GM23338 (cell line): ENCODE results near the gene ACSF3.

Experiments
- CREB1 ChIP-seq: fragments of 250-450 bp; sonication (Bioruptor Pico); IDR thresholded peaks from 2 replicates; pipeline ENCODE4 v1.5.0; 2020; ENCODE audit warnings: low read depth, mild to moderate bottlenecking, moderate library complexity
- ETS1 ChIP-seq: IDR thresholded peaks from 2 replicates; pipeline ENCODE4 v1.6.1; 2016; ENCODE audit warnings: antibody characterized with exemption
- EZH2 ChIP-seq: fragments of 200-600 bp; sonication (generic); IDR thresholded peaks from one replicate; pipeline ENCODE4 v1.8.0; 2017; ENCODE audit warnings: antibody characterized with exemption, mild to moderate bottlenecking, low read depth; ENCODE audit not compliant: unreplicated experiment
- EZH2phosphoT487 ChIP-seq: fragments of 200-600 bp; sonication (generic); IDR thresholded peaks from one replicate; pipeline ENCODE4 v1.8.1; 2018; ENCODE audit warnings: antibody characterized with exemption; ENCODE audit not compliant: unreplicated experiment
- JUNB ChIP-seq: IDR thresholded peaks from one replicate; pipeline ENCODE4 v1.6.1; 2016; ENCODE audit warnings: antibody characterized with exemption; ENCODE audit not compliant: unreplicated experiment
- POLR2AphosphoS5 ChIP-seq: IDR thresholded peaks from 2 replicates; pipeline ENCODE4 v1.6.1; 2016; ENCODE audit warnings: antibody characterized with exemption, low read depth
- REST ChIP-seq: IDR thresholded peaks from one replicate; pipeline ENCODE4 v1.6.1; 2018; ENCODE audit warnings: antibody characterized with exemption; ENCODE audit not compliant: unreplicated experiment
- ZNF114 ChIP-seq: fragments of 250-450 bp; sonication (Bioruptor Pico); IDR thresholded peaks from 2 replicates; pipeline ENCODE4 v1.5.0; 2020; ENCODE audit warnings: mild to moderate bottlenecking, moderate library complexity
- ZNF331 ChIP-seq: fragments of 250-450 bp; sonication (Bioruptor Pico); IDR thresholded peaks from 2 replicates; pipeline ENCODE4 v1.5.0; 2020; ENCODE audit warnings: low read depth, mild to moderate bottlenecking, moderate library complexity
- ZNF462 ChIP-seq: fragments of 250-450 bp; sonication (Bioruptor Pico); IDR thresholded peaks from 2 replicates; pipeline ENCODE4 v1.5.0; 2020; ENCODE audit warnings: mild to moderate bottlenecking, moderate library complexity
- TF ChIP-seq, protein P1 (sequence below), 2 experiments: fragments of 200-600 bp in 1 of 2; sonication (generic) in 1 of 2; conservative IDR thresholded peaks; 2 replicates each; pipeline versions ENCODE4 v1.5.1 to v1.6.1; 2016 to 2017; ENCODE audit warnings: antibody characterized with exemption in 2 of 2, low read depth in 2 of 2, mild to moderate bottlenecking in 2 of 2, moderate library complexity in 1 of 2

DNA sequence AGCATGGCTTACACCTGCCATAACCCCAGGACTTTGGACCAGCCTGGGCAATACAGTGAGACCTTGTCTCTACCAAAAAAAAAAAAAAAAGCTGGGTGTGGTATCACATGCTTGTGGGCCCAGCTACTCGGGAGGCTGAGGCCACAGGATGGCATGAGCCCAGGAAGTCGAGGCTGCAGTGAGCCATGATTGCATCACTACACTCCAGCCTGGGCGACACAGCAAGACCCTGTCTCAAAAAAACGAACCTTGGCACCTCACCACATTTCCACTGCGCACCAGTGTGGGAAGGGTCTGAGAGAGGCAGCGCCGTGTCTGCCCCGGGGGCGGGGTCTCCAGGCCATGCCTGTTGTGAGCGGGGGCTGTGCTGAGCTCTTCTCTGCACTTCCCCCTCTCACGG lies 6.3 kb downstream of the ACSF3 start:
- TF ChIP-seq EZH2 (no peak), EZH2phosphoT487 (no peak), CREB1 (no peak), JUNB (no peak), ZNF331 (CRISPR knock-in tag) (no peak), POLR2AphosphoS5 (no peak), REST (no peak), ETS1 (no peak), ZNF114 (CRISPR knock-in tag) (no peak), ZNF462 (CRISPR knock-in tag) (no peak)
- TF ChIP-seq, protein P1, sequence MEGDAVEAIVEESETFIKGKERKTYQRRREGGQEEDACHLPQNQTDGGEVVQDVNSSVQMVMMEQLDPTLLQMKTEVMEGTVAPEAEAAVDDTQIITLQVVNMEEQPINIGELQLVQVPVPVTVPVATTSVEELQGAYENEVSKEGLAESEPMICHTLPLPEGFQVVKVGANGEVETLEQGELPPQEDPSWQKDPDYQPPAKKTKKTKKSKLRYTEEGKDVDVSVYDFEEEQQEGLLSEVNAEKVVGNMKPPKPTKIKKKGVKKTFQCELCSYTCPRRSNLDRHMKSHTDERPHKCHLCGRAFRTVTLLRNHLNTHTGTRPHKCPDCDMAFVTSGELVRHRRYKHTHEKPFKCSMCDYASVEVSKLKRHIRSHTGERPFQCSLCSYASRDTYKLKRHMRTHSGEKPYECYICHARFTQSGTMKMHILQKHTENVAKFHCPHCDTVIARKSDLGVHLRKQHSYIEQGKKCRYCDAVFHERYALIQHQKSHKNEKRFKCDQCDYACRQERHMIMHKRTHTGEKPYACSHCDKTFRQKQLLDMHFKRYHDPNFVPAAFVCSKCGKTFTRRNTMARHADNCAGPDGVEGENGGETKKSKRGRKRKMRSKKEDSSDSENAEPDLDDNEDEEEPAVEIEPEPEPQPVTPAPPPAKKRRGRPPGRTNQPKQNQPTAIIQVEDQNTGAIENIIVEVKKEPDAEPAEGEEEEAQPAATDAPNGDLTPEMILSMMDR (conservative IDR thresholded peaks at IDR 0.05; ENCODE audit: low read depth in 2 of 2): no peak
